Heart left ventricle (tissue), 16 donors: Measurements from ENCODE around the gene RFPL4A. TPM values are rescaled to one million over a fixed set of nuclear protein-coding genes. Genes with fewer than 3 reads are reported as not detected.
"Not testable (repeated sequence)": the region's sequence is repeated elsewhere in the genome, so short reads cannot be mapped to it uniquely, and the experiment has no call there.

Experiments used
- ATAC-seq, 4 donors: fragments of 200-7000 bp; cut with Tn5 transposase; one replicate each; pipeline ENCODE4 v1.9.1; 2020 to 2022; ENCODE audit warnings: moderate library complexity in 4 of 4, mild to moderate bottlenecking in 3 of 4, moderate number of reproducible peaks in 1 of 4
- DNase-seq, 5 donors: peaks; one replicate each; pipeline ENCODE4 v3.0.0-alpha.2; 2020
- H3K27ac ChIP-seq, 12 donors: fragments of 200-600 bp; sonication (generic) in 4 of 12; one replicate each; pipeline versions ENCODE4 v1.5.0 to v1.8.0; 2016 to 2022; ENCODE audit warnings: mild to moderate bottlenecking in 2 of 12
- H3K27me3 ChIP-seq, 9 donors: fragments of 200-600 bp; sonication (generic) in 2 of 9; one replicate each; pipeline versions ENCODE4 v1.5.1 to v1.8.0; 2016 to 2022; ENCODE audit warnings: mild to moderate bottlenecking in 3 of 9
- H3K36me3 ChIP-seq, 9 donors: fragments of 200-600 bp; sonication (generic) in 2 of 9; one replicate each; pipeline versions ENCODE4 v1.5.0 to v1.8.0; 2018 to 2022; ENCODE audit warnings: mild to moderate bottlenecking in 2 of 9
- H3K4me1 ChIP-seq, 12 donors: fragments of 200-600 bp; sonication (generic) in 4 of 12; one replicate each; pipeline versions ENCODE4 v1.5.0 to v1.8.0; 2016 to 2022; ENCODE audit warnings: mild to moderate bottlenecking in 3 of 12
- H3K4me3 ChIP-seq, 12 donors: fragments of 200-600 bp; sonication (generic) in 4 of 12; one replicate each; pipeline versions ENCODE4 v1.5.0 to v1.8.0; 2017 to 2022; ENCODE audit warnings: mild to moderate bottlenecking in 9 of 12, moderate library complexity in 4 of 12
- H3K9me3 ChIP-seq, 12 donors: fragments of 200-600 bp; sonication (generic) in 4 of 12; one replicate each; pipeline versions ENCODE4 v1.5.0 to v1.8.0; 2016 to 2022; ENCODE audit warnings: mild to moderate bottlenecking in 1 of 12
- CTCF ChIP-seq, 12 donors: fragments of 200-600 bp; sonication (generic) in 4 of 12; IDR thresholded peaks; one replicate each; pipeline versions ENCODE4 v1.5.0 to v1.8.0; 2018 to 2022; ENCODE audit warnings: antibody characterized with exemption in 12 of 12, mild to moderate bottlenecking in 5 of 12
- POLR2A ChIP-seq, 2 donors: fragments of 450-650 bp; IDR thresholded peaks; one replicate each; pipeline ENCODE4 v1.6.1; 2017; ENCODE audit warnings: antibody characterized with exemption in 2 of 2, mild to moderate bottlenecking in 2 of 2, moderate library complexity in 2 of 2
- WGBS, 4 donors: extraction: QIAGEN DNeasy Blood & Tissue Kit in 2 of 4; methylation state at CpG; one replicate each; pipeline versions ENCODE4 v1.1.5 to v1.1.7; 2013 to 2018; 5-methylcytosine and 5-hydroxymethylcytosine counted together
- intact Hi-C, 10 donors: fragments of 100-400 bp; cut with DNase I; formaldehyde crosslinking; loops; one replicate each; pipeline versions ENCODE4 v1.11.1 to v1.14.2; 2022
- polyA plus RNA-seq, 2 donors: library from polyadenylated mRNA; stranded (reverse); fragments of 200-250 nt; gene quantifications; one replicate each; pipeline ENCODE4 v1.2.3, GENCODE V29; 2013
- total RNA-seq, 9 donors: library from RNA; depleted of rRNA in 2 of 9; stranded (reverse); fragments of >200 nt in 2 of 9; fragmentation: NEBNext Ultra II Directional in 3 of 9; extraction: Animal tissue kit (Norgen Biotek cat#: 25700) in 3 of 9; gene quantifications; one replicate each; pipeline versions ENCODE4 v1.1.0 to v1.2.4, GENCODE V29; 2016 to 2023
- donor health status: ischemic (EF 13 %, LVEDD 7.1; RV severe dilation, severe dysfunction).
- donor health status: healthy with polysubstance abuse.
- donor health status: DM: no; HTN: yes; CAD: no.
- donor health status: DM: no; HTN: no; CAD: no.
- donor health status: ischemic (EF 25% LVEDD 6.9; RV normal size, moderate dysfunction).
- donor health status: ischemic (EF 25% LVEDD 5.7; RV mildly dilated, moderate dysfunction).
- donor health status: healthy.
- donor health status: DM: yes; HTN: yes; CAD: no.
- donor health status: ischemic (EF 35%, LVEDD 5.7; RV mildly dilated, moderate dysfunction).
- donor health status: nonischemic (EF 11% LVEDD 7.7; RV severe dilation, severe dysfunction).
- donor health status: DM: yes; HTN: yes; CAD: no.
- donor health status: PGD.
- donor health status: ischemic (EF 29% LVEDD 5.4; RV normal size, mild dysfunction).
- donor health status: nonischemic (EF 23%, LVEDD 6.1; RV moderate dilation, normal function).

RFPL4A gene
- total and polyA plus RNA-seq, 11 donors: not detected

GRCh38 chr19:55717251-55717650, 41.6 kb upstream of the RFPL4A start:
- Histone ChIP-seq H3K4me1 (no peaks in the 10 kb centered on the region), H3K9me3 (peaks cover 0 to 18% (median 0%) of the 10 kb centered on the region in 12 donors), H3K27me3 (peaks cover 6 to 83% (median 28%) of the 10 kb centered on the region in 9 donors), H3K27ac (no peak overlapping the region), H3K36me3 (no peaks in the 10 kb centered on the region), H3K4me3 (no peak overlapping the region)
- 60 to 77% (median 71%) methylated on average over 11 of the region's 11 CpGs for WGBS, 4 donors
- TF ChIP-seq POLR2A (IDR thresholded peaks at IDR 0.05): no peak
- TF ChIP-seq CTCF (IDR thresholded peaks at IDR 0.05): no peak
- ATAC-seq (no peak), DNase-seq (no peak)
- intact Hi-C loops: no loop called here

- H3K4me1 ChIP-seq, ATAC-seq, intact Hi-C loops, H3K27ac ChIP-seq, H3K36me3 ChIP-seq, H3K4me3 ChIP-seq, DNase-seq: not testable (repeated sequence)
- Histone ChIP-seq H3K9me3 (peaks cover 0 to 19% (median 0%) of the 10 kb centered on the region in 12 donors), H3K27me3 (peaks cover 6 to 88% (median 28%) of the 10 kb centered on the region in 9 donors)
- 11 to 37% (median 21%) methylated on average over 13 of the region's 13 CpGs for WGBS, 4 donors
Measured at GRCh38 chr19:55717879-55718711, 40.8 kb upstream of the RFPL4A start.

- TF ChIP-seq CTCF (IDR thresholded peaks at IDR 0.05) (no peak), POLR2A (IDR thresholded peaks at IDR 0.05) (no peak)
- WGBS, 4 donors: 48 to 63% (median 57%) methylated on average over 5 of the region's 5 CpGs
- Histone ChIP-seq H3K4me3 (no peak overlapping the region), H3K27ac (no peak overlapping the region), H3K9me3 (peaks cover 0 to 19% (median 0%) of the 10 kb centered on the region in 12 donors), H3K36me3 (no peaks in the 10 kb centered on the region), H3K4me1 (no peaks in the 10 kb centered on the region), H3K27me3 (peaks cover 5 to 74% (median 28%) of the 10 kb centered on the region in 9 donors)
- intact Hi-C loops: no loop called here
- ATAC-seq (no peak), DNase-seq (no peak)
Measured at GRCh38 chr19:55720214-55720746, 38.6 kb upstream of the RFPL4A start.

GRCh38 chr19:55720801-55721200, 38.1 kb upstream of the RFPL4A start:
- intact Hi-C loops: no loop called here
- WGBS, 4 donors: 87 to 88% (median 87%) methylated on average over 3 of the region's 3 CpGs
- no peaks in the 10 kb centered on the region for H3K4me1 ChIP-seq

More at GRCh38 chr19:55720801-55721200, 38.1 kb upstream of the RFPL4A start:
- no peak for DNase-seq
- no peaks in the 10 kb centered on the region for H3K36me3 ChIP-seq
- no peak overlapping the region for H3K27ac ChIP-seq
- H3K4me3 ChIP-seq: no peak overlapping the region
- no peak for ATAC-seq
- H3K27me3 ChIP-seq: peaks cover 4 to 69% (median 28%) of the 10 kb centered on the region in 9 donors
- TF ChIP-seq CTCF (IDR thresholded peaks at IDR 0.05) (no peak), POLR2A (IDR thresholded peaks at IDR 0.05) (no peak)
- H3K9me3 ChIP-seq: peaks cover 0 to 19% (median 0%) of the 10 kb centered on the region in 12 donors
